NB4 (cell line): Measurements from ENCODE around the gene BAZ2B.
A peak's percentile ranks its signal among the peaks of the same experiment; 100 is the strongest.

Source experiments
- DNase-seq: peaks from one replicate; pipeline ENCODE4 v3.0.0; 2010; ENCODE audit warnings: low read depth
- H3K4me3 ChIP-seq: one replicate; pipeline ENCODE4 v1.5.1; 2011; ENCODE audit warnings: mild to moderate bottlenecking, low read depth, low read length, moderate library complexity
- CTCF ChIP-seq: IDR thresholded peaks from one replicate; pipeline ENCODE4 v1.5.1; 2012; ENCODE audit warnings: low read depth, low read length
- MYC ChIP-seq: IDR thresholded peaks from 2 replicates; pipeline ENCODE4 v1.6.1; 2011; ENCODE audit warnings: low read depth, low read length
- POLR2A ChIP-seq: IDR thresholded peaks from 2 replicates; pipeline ENCODE4 v1.6.1; 2011; ENCODE audit warnings: mild to moderate bottlenecking; ENCODE audit not compliant: insufficient read length; ENCODE audit errors: extremely low read depth
- TF ChIP-seq, protein P1 (sequence below): IDR thresholded peaks from 2 replicates; pipeline ENCODE4 v1.6.1; 2011; ENCODE audit warnings: low read depth, low read length

Gene BAZ2B

DNA sequence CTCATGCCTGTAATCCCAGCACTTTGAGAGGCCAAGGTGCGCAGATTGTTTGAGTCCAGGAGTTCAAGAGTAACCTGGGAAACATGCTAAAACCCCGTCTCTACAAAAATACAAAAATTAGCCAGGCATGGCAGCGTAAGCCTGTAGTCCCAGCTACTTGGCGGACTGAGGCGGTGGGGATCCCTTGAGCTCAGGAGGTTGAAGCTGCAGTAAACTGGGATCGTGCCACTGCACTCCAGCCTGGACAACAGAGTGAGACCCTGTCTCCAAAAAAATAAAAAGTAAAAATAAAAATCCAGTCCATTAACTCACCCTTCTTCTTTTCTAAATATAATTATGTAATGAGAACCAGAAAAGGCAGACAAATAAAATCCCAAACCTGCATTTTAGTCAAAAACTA lies 8.2 kb downstream of the BAZ2B start:
- TF ChIP-seq, protein P1, sequence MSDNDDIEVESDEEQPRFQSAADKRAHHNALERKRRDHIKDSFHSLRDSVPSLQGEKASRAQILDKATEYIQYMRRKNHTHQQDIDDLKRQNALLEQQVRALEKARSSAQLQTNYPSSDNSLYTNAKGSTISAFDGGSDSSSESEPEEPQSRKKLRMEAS = no peak
- TF ChIP-seq CTCF = no peak
- TF ChIP-seq POLR2A = no peak
- TF ChIP-seq MYC = no peak
- H3K4me3 ChIP-seq = no peak overlapping the region
- no peak for DNase-seq

GRCh38 chr2:159606287-159606686 lies 10.1 kb downstream of the BAZ2B start:
- DNase-seq = no peak
- H3K4me3 ChIP-seq = no peak overlapping the region
- no peak for TF ChIP-seq MYC
- TF ChIP-seq CTCF = no peak
- TF ChIP-seq, protein P1 = no peak
- TF ChIP-seq POLR2A = no peak

GRCh38 chr2:159605441-159606178 lies 10.7 kb downstream of the BAZ2B start:
- H3K4me3 ChIP-seq = no peak overlapping the region
- TF ChIP-seq, protein P1 = no peak
- TF ChIP-seq POLR2A = no peak
- no peak for TF ChIP-seq MYC
- TF ChIP-seq CTCF = no peak
- no peak for DNase-seq

GRCh38 chr2:159604159-159604558 lies 12.2 kb downstream of the BAZ2B start:
- no peak for TF ChIP-seq POLR2A
- H3K4me3 ChIP-seq = no peak overlapping the region
- no peak for DNase-seq

- H3K4me3 ChIP-seq = no peak overlapping the region
- TF ChIP-seq POLR2A (no peak), CTCF (no peak), MYC (no peak)
- TF ChIP-seq, protein P1 = no peak
- no peak for DNase-seq
Observed at GRCh38 chr2:159600752-159601151, 15.6 kb downstream of the BAZ2B start.

GRCh38 chr2:159595410-159596046 lies 20.8 kb downstream of the BAZ2B start:
- no peak for TF ChIP-seq POLR2A
- TF ChIP-seq, protein P1 = no peak
- no peak for TF ChIP-seq CTCF
- no peak for TF ChIP-seq MYC
- no peak overlapping the region for H3K4me3 ChIP-seq
- peak; percentile 29 for DNase-seq
